Measurements from ENCODE around the gene WDR44. TPM values are rescaled to one million over a fixed set of nuclear protein-coding genes. Genes with fewer than 3 reads are reported as not detected.

The WDR44 gene
- total and polyA plus RNA-seq, 2 of the 4 experiments (the other 2 are of a cell fraction), result 10.0 to 11.8 TPM

DNA sequence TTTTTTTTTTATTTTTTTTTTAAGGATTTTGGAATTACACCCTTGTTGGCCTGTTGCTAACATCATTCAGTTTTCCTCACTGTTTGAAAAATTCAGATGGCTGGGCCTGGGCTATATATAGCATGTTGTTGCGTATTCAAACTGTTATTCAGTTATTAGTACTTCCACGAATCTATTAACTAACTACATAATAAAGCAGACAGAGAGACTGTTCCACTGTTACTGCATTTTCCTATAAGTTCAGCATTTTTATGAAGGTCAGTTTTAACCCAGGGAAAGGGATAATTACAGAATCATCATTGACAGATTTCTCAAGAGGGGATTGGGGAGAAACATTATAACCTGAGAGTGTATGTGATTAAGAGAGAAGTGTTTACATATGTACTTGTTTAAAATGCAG is 152.8 kb downstream of the WDR44 start:
- ChIA-PET POLR2A (ENCODE audit: unreplicated experiment) (no interaction called here), CTCF (interaction anchor here (0.7 kb wide), 1 partner anchor 103 kb away, joined by 4 read pairs; no protein-coding TSS in a partner anchor)
- no peak overlapping the region for H3K4me3 ChIP-seq (ENCODE audit: insufficient read depth, low read depth, low read length)
- no peak overlapping the region for H3K9ac ChIP-seq (ENCODE audit: low read depth, low read length)
- no peak overlapping the region for H4K91ac ChIP-seq (ENCODE audit: insufficient read depth, low read depth, low read length)
- no peak overlapping the region for H2BK120ac ChIP-seq (ENCODE audit: low read depth, low read length)
- peaks cover 2% of the 10 kb centered on the region; the same call in 1 of the 2 replicates for H3K4me1 ChIP-seq (ENCODE audit: control insufficient read depth, insufficient read depth, low read length)
- no peak for ATAC-seq (ENCODE audit: low read depth)
- no peak overlapping the region for H3K4me2 ChIP-seq (ENCODE audit: low read depth, low read length)
- no peak overlapping the region for H3K27ac ChIP-seq (ENCODE audit: insufficient read depth, low read length)
- H2AK9ac ChIP-seq (replicated peaks; ENCODE audit: low read depth, low read length, poor library complexity), result no peak overlapping the region
- no peak overlapping the region for H3K56ac ChIP-seq (ENCODE audit: extremely low read depth, insufficient read depth, low read length)
- no TSS peak for BruUV-seq (replicated peaks)
- no CpG with 5 or more reads among the region's 2 CpGs for WGBS, 2 experiments (ENCODE audit: extremely low coverage in 2 of 2, insufficient read length in 1 of 2)
- H3K9me1 ChIP-seq (ENCODE audit: insufficient read depth, low read length), result no peaks in the 10 kb centered on the region
- intact Hi-C loops (cut with micrococcal nuclease), result loop anchor here (5.0 kb wide), 1 partner anchor 79 kb away; no protein-coding TSS in a partner anchor
- no peak overlapping the region for H2BK5ac ChIP-seq (ENCODE audit: low read depth, low read length, poor library complexity, severe bottlenecking)
- H4K8ac ChIP-seq (ENCODE audit: low read depth in 2 of 2, low read length in 2 of 2), result no peak overlapping the region
- no peak overlapping the region for H2AFZ ChIP-seq (replicated peaks; ENCODE audit: low read length, poor library complexity)
- dilution Hi-C loops (cut with HindIII; ENCODE audit: low sequenced_read_pairs, unreplicated experiment), result no loop called here
- H4K20me1 ChIP-seq (ENCODE audit: insufficient read depth, low read length), result no peaks in the 10 kb centered on the region
- no peak overlapping the region for H2BK15ac ChIP-seq (ENCODE audit: low read depth, low read length)
- no peak overlapping the region for H3K18ac ChIP-seq (ENCODE audit: low read depth, low read length)
- TF ChIP-seq FOS (IDR thresholded peaks at IDR 0.05; ENCODE audit: low read depth, low read length), result no peak
- no peak for TF ChIP-seq MAZ (IDR thresholded peaks at IDR 0.05; ENCODE audit: borderline replicate concordance, low read depth, low read length)
- no peak for TF ChIP-seq CHD1 (IDR thresholded peaks at IDR 0.05; ENCODE audit: low read depth, low read length)
- no peak for TF ChIP-seq BHLHE40 (IDR thresholded peaks at IDR 0.05; ENCODE audit: low read depth, low read length)
- TF ChIP-seq MAFK (IDR thresholded peaks at IDR 0.05; ENCODE audit: low read depth, low read length), result no peak
- TF ChIP-seq RFX5 (IDR thresholded peaks at IDR 0.05; ENCODE audit: low read depth, low read length), result no peak
- TF ChIP-seq CTCF (conservative IDR thresholded peaks at IDR 0.05; ENCODE audit: low read depth, low read length), result no peak
- TF ChIP-seq CEBPB (IDR thresholded peaks at IDR 0.05; ENCODE audit: low read depth, low read length), result no peak
- TF ChIP-seq, protein P1, sequence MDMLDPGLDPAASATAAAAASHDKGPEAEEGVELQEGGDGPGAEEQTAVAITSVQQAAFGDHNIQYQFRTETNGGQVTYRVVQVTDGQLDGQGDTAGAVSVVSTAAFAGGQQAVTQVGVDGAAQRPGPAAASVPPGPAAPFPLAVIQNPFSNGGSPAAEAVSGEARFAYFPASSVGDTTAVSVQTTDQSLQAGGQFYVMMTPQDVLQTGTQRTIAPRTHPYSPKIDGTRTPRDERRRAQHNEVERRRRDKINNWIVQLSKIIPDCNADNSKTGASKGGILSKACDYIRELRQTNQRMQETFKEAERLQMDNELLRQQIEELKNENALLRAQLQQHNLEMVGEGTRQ (IDR thresholded peaks at IDR 0.05; ENCODE audit: low read depth, low read length), result no peak
- no peak for TF ChIP-seq RCOR1 (IDR thresholded peaks at IDR 0.05; ENCODE audit: insufficient replicate concordance, low read length)
- no peak for TF ChIP-seq RAD21 (IDR thresholded peaks at IDR 0.05; ENCODE audit: low read length)
- TF ChIP-seq MXI1 (IDR thresholded peaks at IDR 0.05; ENCODE audit: borderline replicate concordance, low read depth, low read length), result no peak
- TF ChIP-seq NFE2L2 (IDR thresholded peaks at IDR 0.05; ENCODE audit: low read depth, low read length), result no peak
- no peak overlapping the region for H3K14ac ChIP-seq (replicated peaks; ENCODE audit: low read depth, low read length)
- H2AK5ac ChIP-seq (ENCODE audit: low read depth, low read length), result no peak overlapping the region
- H3K36me3 ChIP-seq (ENCODE audit: control insufficient read depth, insufficient read depth, low read length), result no peaks in the 10 kb centered on the region
- no peaks in the 10 kb centered on the region for H3K9me3 ChIP-seq (ENCODE audit: control insufficient read depth, insufficient read depth, low read length)
- no peak overlapping the region for H4K5ac ChIP-seq (ENCODE audit: low read depth, low read length)
- peaks cover 6 to 9% of the 10 kb centered on the region in 2 experiments; a peak in 3 of 4 replicates for H3K79me1 ChIP-seq (ENCODE audit: low read depth in 1 of 2, low read length in 2 of 2)
- no peak overlapping the region for H3K4ac ChIP-seq (ENCODE audit: low read depth, low read length)
- H2BK20ac ChIP-seq (ENCODE audit: low read depth, low read length), result no peak overlapping the region
- in situ Hi-C loops (cut with MboI; ENCODE audit: low sequenced_read_pairs), result no loop called here
- DNase-seq, result no peak
- H3K23ac ChIP-seq (ENCODE audit: low read depth, low read length), result no peak overlapping the region
- H3K27me3 ChIP-seq (ENCODE audit: control insufficient read depth, insufficient read depth, low read length), result no peaks in the 10 kb centered on the region

Data from IMR-90 (cell line).